Stimulated activated CD8-positive, alpha-beta memory T cell treated with anti-CD3 and anti-CD28 coated beads, Interleukin-12 subunit alpha, Interleukin-12 subunit beta, amount 100 ng/mL, for 24 hours (primary cell): ENCODE measurements around the gene LNP1.
A peak's percentile ranks its signal among the peaks of the same experiment; 100 is the strongest.

Source experiments
- DNase-seq: peaks from one replicate; pipeline ENCODE4 v3.0.0-alpha.2; 2020; ENCODE audit errors: extremely low read depth

The LNP1 gene

DNA sequence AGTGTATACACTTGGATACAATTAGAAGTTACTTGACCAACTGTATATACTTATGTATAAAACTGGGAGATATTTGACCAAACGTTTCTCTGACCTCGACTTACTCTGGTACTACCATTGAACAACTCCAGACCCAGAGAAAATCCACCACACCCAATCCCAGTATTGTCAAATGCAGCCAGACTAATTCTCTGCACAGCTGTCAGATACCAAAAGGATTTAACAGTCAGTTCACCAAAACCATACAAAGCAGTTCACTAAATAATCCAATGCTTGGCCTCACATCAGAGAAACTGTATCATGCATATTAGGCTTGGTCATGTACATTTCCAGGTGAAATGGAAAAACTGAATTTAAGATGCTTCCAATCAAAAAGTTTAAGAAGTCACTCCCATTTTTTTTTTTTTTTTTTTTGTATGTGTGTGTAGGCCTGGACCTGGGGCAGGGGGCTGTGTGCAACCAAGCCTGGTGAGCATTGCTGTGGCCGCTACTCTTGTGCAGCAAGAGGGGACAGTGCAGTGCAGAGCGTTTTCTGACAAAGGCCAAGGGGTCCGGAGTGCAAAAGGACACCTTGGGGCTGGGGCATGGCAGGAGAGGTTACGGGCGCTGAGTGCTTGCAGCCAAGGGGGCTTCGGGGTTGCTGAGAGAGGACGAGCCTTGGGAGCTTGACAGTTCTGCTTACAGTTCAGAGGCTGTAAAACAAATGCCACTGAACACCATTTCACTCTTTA is 1.8 kb upstream of the LNP1 start:
- DNase-seq, result no peak

DNA sequence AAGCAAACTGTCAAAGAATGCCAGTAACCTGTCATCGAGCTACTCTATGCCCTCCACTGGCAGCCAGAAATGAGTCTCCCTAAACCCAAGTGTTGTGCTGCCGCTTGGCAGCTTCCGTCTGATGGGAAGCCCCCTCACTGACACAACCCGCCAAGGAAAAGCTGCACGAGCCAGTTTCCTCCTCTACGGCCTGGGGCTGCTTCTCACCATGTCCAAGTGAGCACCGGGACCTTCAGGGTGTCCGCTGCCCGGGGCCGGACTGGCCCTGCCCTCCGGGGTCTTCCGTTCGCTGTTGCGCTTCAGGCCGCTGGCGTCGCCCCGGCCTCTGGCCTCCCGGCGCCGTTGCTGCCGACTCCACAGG is 940 bp upstream of the LNP1 start:
- DNase-seq, result peak; percentile 7

- peak; percentile 5 for DNase-seq
Observed at GRCh38 chr3:100401674-100402041, 319 bp downstream of the LNP1 start.

GRCh38 chr3:100402256-100402655 is 917 bp downstream of the LNP1 start:
- no peak for DNase-seq

GRCh38 chr3:100402891-100403290 is 1.6 kb downstream of the LNP1 start:
- DNase-seq, result no peak

DNA sequence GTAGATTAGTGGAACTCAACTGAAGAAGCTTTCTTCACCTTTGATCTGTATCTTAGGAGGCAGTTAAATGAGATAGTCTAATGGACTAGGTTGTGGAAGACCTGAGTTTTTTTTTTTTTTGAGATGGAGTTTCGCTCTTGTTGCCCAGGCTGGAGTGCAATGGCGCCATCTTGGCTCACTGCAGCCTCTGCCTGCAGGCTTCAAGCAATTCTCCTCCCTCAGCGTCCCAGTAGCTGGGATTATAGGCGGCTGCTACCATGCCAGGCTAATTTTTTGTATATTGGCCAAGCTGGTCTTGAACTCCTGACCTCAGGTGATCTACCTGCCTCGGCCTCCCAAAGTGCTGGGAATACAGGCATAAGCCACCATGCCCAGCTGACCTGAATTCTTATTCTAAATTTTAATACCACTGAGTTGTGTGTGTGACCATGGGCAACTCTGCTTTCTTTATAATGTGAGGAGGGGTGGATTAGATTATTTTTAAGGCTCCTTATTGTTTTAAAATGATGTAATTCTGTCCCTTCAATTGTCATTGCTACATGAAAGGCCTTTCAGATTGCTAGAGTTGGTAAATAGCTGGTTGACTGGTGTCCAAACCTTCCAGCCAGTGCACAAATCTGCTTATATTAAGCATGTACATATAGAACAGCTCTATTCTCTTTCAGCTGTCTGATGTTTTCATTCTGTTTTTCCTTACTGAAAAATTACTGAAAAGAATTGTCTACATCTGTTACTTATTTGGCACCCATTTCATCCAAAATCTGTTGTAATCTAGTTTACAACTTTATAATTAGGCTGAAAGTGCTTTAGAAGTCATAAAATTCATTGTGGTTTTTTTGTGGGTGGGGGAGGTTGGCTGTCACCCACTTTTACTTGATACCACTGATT is 2.3 kb downstream of the LNP1 start:
- no peak for DNase-seq

GRCh38 chr3:100404250-100404548 is 2.9 kb downstream of the LNP1 start:
- no peak for DNase-seq

DNA sequence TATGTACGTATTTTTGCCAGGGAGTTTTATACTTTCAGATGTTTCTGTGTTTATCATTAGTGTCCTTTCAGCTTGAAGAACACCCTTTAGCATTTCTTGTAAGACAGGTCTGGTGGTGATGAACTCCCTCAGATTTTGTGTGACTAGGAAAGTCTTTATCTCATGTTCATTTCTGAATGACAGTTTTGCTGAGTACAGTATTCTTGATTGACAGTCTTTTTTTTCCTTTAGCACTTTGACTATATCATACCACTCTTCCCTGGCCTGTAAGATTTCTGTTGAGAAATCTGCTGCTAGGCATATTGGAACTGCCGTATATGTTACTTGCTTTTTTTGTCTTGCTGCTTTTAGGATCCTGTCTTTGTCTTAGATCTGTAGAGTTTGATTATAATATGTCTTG is 5.8 kb downstream of the LNP1 start:
- no peak for DNase-seq

GRCh38 chr3:100407977-100408532 is 6.7 kb downstream of the LNP1 start:
- DNase-seq, result no peak

- no peak for DNase-seq
Observed at GRCh38 chr3:100411091-100411982, 10.0 kb downstream of the LNP1 start.

DNA sequence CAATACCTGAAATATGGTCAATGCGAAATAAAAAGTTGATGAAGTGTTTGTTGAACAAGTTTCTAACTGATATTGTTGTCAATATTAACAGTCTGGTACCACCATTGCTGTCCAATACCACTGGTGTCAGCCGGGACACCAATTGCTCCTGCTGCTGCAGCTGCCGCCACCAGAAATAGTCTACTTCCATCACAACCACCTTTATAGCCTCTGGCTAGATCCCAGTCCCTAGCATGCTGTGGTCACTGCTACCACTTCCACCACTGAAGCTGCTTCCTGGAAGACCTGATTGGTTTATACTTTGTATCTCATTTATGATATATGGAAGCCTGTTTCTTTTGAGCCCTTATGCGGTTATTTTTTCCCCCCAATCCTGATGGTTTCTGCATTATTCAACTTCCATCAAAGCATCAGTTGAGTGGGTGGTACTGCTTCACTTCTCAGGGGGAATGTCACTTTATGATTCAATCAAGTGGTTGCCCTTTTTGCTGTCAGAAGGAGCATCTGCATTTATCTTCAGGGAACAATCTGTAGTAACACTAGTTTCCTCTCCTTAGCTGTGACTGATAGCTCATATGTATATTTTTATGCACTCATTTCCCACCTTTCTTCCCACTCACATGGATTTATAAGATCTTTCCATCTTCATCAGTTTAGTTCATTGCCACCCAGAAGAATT is 11.7 kb downstream of the LNP1 start:
- no peak for DNase-seq

GRCh38 chr3:100413613-100414012 is 12.3 kb downstream of the LNP1 start:
- DNase-seq, result no peak

- no peak for DNase-seq
Observed at GRCh38 chr3:100416176-100416575, 14.8 kb downstream of the LNP1 start.

GRCh38 chr3:100416863-100417262 is 15.5 kb downstream of the LNP1 start:
- no peak for DNase-seq

DNA sequence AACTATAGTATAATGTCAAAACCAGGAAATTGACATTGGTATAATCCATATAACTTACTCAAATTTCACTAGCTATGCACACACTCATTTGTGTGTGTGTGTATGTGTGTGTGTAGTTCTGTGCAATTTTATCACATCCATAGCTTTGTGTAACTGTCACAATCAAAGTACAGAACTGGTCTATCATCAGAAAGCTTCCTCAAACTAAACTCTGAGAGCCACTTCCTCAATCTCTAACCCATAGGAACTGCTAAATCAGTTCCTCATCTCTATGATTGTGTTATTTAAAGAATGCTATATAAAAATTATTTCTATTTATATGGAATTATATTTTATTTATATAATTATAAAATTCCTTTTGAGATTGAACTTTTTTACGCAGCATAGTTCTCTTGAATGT is 18.1 kb downstream of the LNP1 start:
- DNase-seq, result no peak

GRCh38 chr3:100420885-100421284 is 19.5 kb downstream of the LNP1 start:
- no peak for DNase-seq

DNA sequence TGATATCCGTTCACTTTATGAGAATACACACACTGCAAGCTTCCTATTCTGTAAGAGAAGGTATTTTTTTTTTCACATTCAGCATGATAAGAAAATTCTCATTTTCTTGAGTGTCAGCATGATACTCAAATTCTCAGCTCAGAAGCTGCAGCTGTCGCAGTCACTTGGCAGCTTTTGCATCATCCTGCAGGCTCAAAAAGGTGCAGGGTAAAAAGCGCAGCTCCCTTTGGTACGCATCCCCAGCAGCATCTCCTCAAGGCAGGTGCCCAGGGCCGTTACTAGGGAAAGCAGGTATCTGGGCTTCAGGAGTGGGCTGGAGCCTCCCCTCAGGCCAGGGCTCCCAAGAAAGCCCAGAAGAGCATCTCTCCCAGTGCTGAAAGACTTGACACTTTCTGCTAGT is 22.3 kb downstream of the LNP1 start:
- no peak for DNase-seq

GRCh38 chr3:100424261-100424660 is 22.9 kb downstream of the LNP1 start:
- DNase-seq, result no peak

GRCh38 chr3:100425316-100425715 is 24.0 kb downstream of the LNP1 start:
- DNase-seq, result no peak

- DNase-seq, result no peak
Observed at GRCh38 chr3:100426067-100426682, 24.8 kb downstream of the LNP1 start.

GRCh38 chr3:100427699-100428098 is 26.4 kb downstream of the LNP1 start:
- DNase-seq, result no peak
